Activated T-cell treated with anti-CD3 and anti-CD28 coated beads, Interleukin-2, amount 50 U/mL, for 48 hours (primary cell): ENCODE data around the gene MCRS1.
"Not testable (repeated sequence)": the region's sequence is repeated elsewhere in the genome, so short reads cannot be mapped to it uniquely, and the experiment has no call there.

Experiments
- DNase-seq, 2 experiments: peaks; one replicate each; pipeline ENCODE4 v3.0.0-alpha.2; 2020

Gene MCRS1

GRCh38 chr12:49539406-49540228 lies 28.3 kb downstream of the MCRS1 start:
- DNase-seq: no peak

- peak; percentile 80 to 83 for DNase-seq
Observed at GRCh38 chr12:49538510-49539403, 29.2 kb downstream of the MCRS1 start, which contains the start of gene KCNH3. TSS of gene KCNH3 (plus strand) at chr12:49539030. CDS start at chr12:49539417, 387 bp downstream.

- DNase-seq: peak in 1 of 2 experiments; percentile 64
Observed at GRCh38 chr12:49537752-49538509, 30.0 kb downstream of the MCRS1 start.

DNA sequence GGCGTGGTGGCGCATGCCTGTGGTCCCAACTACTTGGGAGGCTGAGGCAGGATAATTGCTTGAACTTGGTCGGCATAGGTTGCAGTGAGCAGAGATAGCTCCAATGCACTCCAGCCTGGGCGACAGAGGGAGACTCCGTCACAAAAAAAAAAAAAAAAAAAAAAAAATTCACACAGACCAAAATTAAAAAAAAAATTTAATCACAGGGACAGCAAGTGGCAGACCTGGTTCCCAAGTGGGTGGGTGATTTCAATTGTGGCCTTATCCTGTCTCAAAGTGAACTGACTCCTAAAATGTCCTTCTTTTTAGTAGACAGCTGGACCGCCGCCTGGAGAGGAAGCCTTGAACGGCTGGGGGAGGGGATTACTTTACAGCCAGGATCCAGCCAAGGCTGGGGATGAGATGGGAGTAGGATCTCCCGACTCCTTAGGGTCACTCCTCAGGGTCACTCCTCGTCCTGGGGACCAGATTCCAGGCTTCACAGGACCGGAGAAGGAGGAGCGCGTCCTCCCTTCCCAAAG lies 30.7 kb downstream of the MCRS1 start:
- DNase-seq: no peak

GRCh38 chr12:49536526-49537071 lies 31.3 kb downstream of the MCRS1 start:
- no peak for DNase-seq

DNA sequence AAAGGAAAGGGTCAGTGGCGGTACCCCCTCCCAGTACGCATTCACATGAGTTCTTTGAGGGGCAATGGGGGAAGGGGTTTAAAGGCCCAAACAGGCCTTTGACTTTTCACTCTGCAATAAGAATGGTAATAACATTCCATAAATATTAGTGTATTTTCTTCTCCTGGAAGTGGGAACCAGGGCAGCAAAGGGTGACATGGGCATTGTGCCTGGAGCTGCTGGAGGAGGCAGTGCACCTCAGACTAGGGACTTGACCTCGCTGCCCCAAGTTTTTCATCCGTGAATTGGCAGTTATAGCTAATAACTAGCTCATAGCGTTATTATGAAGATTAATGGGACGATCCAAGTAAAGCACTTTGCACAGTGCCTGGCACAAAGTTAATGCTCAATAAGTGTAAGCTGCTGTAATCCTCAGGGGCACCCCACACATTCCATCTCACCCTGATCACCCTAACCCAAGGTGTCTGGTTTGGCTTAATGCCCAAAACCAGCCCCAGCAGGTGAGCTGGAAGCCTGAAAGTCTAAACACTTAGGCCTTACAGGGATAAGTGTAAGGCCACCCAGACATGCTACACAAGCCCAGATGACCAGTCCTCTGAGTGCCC lies 31.9 kb downstream of the MCRS1 start:
- DNase-seq: no peak

DNA sequence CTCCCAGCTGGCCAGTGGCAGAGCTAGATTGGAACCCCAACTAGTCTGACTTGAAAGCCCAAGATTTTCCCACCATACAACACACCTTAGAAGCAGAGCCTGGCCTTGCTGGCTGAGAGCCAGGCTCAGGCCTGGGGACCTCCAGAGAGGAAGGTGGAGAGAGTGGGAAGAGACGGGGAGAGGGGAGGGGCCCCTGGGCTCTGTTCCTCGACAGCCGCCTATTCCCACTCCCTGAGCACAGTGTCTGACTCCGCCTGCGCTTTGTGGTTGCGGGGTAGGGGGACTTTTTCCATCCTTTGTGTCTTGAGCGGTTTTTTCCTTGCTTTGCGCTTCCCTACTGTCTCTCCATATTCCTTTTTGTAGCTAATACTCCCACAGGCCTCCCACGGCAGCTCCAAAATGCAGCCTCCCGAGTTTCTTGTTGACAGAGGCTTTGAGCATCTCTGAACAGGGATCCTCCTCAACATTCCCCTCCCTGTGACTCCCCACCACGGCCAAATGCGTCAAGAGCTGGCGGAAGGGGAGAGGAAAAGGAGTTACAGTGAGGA lies 33.1 kb downstream of the MCRS1 start:
- DNase-seq: no peak

- not testable (repeated sequence) for DNase-seq
Observed at GRCh38 chr12:49534122-49534521, 33.8 kb downstream of the MCRS1 start.

- no peak for DNase-seq
Observed at GRCh38 chr12:49533331-49533730, 34.6 kb downstream of the MCRS1 start.

- no peak for DNase-seq
Observed at GRCh38 chr12:49531745-49532144, 36.2 kb downstream of the MCRS1 start.

DNA sequence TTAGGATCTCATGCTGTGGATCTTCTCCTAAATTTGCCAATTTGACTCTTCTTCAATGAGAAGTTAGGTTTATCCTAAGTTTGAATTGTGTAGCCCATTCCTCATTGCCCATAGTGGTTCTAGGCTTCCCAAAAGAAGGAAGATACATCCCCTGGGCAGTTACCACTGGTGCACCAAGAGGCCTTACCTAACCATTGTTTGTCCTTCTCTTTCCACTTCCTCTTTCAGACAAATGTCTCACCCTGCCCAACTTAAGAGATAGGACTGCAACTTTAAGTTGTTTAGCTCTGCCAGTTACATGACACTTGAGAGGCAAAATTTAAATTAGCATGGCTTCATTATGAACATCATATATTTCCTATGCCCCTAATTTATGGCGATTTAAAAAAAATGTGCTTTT lies 38.5 kb downstream of the MCRS1 start:
- DNase-seq: no peak

DNA sequence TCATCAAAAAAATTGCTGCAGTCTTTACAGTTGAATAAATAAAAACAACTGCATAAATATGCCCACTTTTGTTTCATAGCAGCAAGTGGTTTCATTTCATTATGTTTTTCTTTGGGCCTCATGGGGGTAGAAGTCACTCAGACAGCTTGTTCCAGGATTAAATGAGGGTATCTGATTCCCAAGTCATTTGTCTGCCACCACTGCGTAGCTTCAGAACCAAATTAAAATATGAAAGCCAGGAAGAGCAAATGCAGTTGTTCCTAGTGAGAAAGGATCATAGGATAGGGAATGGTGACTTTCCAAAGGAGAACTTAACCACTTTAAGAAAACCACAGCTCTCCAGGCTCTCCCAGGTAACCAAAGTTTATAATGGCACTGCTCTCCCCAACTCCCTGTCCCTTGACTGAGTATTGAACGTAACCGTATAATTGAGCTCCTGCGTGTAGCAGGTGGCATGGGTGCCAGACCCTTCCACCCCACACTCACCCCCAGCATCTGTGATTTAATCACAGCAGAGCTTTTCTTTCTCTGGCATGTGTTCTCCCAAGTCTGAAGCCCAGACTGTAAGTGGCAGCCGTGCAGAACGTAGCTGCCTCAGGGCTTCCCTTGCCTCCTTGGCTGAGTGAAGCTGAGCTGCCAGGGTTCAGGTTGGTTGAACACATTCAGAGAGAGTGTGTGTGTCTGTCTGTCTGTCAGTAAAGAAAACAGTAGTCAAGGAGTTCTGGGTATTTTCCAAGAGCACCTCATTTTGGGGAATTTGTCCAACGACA lies 40.4 kb downstream of the MCRS1 start:
- no peak for DNase-seq

DNA sequence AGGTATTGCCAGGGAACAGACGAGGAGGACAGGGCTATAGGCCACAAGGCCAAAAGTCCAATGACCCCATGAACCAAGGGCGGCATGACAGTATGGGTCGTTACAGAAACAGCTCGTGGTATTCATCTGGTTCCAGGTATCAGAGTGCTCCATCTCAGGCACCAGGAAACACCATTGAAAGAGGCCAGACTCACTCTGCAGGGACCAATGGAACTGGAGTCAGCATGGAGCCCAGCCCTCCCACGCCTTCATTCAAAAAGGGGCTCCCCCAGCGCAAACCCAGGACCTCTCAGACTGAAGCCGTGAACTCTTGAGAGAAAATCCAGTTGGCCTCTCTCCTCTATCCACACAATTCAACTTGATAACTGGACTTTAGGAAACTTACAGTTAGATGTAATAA lies 42.0 kb downstream of the MCRS1 start:
- DNase-seq: no peak

- no peak for DNase-seq
Observed at GRCh38 chr12:49524660-49525324, 43.1 kb downstream of the MCRS1 start.

DNA sequence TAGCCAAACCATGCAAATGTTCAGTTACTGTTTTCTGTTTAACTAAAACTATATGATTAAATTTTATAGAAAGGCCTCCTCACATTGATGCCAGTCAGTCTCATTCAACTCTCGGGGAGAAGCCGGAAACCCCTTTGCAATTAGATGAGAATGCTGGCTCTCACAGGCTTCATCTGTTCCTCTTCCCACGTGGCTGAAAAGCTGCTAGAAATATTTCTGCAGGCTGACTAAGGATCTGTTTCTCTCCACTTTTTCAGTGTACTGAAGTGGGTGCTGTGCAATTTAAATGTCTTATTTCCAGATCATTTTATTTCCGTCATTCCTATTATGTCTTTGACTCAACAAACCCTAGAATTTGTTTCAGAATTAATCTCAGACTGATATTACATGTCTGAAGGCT lies 46.6 kb downstream of the MCRS1 start:
- DNase-seq: no peak

GRCh38 chr12:49519574-49519936 lies 48.4 kb downstream of the MCRS1 start:
- DNase-seq: no peak

DNA sequence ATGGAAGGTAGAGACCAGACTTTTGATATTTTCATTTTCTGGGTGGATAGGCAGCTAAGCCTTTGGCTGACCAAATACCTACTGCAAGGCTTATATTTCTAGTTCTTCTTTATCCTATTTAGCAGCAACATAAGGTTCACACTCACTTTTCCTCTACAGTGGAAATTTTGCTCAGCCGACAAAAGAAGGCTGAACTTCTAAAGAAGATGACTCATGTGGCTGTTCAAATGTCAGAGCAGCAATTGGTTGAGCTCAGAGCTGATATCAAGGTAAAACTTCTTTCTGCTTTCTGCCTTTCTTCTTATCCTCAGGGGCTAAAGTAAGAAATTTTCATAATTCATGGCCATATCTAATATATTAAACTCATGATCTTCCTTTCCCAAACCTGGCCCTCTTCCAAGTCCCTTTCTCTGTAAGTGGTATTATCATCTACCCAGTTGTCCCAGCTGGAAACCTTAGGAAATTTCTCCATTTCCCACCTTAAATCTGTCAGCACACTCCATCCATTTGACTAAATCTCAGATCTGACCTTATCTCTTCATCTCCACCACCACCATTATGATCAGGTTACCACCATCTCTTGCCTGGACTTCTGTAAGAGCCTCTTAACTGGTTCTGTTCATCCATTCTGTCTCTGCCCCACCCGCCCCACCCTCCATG lies 48.9 kb downstream of the MCRS1 start:
- DNase-seq: no peak

- no peak for DNase-seq
Observed at GRCh38 chr12:49515266-49515665, 52.7 kb downstream of the MCRS1 start.

GRCh38 chr12:49512546-49512945 lies 55.4 kb downstream of the MCRS1 start:
- no peak for DNase-seq

DNA sequence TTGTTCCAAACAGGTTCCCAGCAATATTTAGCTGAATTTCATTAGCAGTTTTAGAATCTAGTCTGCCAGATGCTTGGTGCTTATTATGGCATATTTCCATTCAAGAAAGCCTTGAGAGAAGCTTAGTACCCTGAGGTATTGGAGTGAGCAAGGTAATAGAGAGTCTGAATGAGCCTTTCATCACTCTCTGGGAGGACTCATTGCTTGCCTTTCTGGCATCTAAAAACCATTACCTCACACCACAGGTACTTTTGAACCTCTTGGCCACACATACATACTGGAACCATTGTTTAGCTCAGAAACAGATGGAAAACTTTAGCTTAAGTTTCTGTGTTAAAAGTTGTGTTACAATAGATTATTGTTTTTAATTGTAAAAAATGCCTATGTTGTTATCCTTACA lies 56.5 kb downstream of the MCRS1 start:
- no peak for DNase-seq
